ENCODE data around the gene S100A10.

The S100A10 gene, protein sequence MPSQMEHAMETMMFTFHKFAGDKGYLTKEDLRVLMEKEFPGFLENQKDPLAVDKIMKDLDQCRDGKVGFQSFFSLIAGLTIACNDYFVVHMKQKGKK

DNA sequence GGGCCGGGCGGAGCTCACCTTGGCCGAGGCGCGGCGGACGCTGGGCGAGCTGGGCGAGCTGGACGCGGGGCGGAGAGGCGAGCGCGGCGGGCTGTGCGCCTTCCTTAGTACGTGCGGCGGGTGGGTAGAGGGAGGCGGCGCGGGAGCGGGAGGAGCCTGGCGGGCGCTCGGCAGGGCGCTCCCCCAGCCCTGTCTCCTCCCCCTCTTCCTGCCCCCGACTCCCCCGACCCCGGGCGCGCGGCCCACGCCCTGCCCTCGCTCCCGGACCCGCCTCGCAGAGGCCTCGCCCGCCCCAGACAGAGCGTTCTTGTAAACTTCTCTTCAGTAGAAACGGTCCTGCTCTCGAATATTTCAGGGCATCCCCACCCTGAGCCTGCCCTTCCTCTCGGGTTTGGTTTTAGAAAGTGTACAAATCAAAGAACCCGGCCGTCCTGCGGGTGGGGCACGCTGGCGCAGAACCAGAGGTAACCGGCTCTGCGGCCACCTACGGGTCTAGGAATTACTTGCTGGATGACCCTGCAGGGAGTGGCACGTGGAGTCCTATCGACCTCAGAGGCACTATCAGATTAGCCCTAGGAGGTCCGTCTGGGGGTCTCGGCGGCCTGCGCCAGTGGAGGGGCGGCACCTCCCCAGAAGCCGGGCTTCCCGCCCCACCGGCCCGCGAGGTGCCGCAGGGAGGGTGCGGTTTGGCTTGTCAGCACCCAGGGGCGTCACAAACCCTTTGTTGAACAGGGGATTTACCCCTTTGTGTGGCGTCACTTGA, at the start of gene S100A10:
Gene S100A10 (minus strand): TSS at position 126 of the 763 bp plus-strand sequence. CDS start 7,629 bp downstream, outside the sequence.
- Histone ChIP-seq H3K9me3 (ENCODE audit: severe bottlenecking) (no peaks in the 10 kb centered on the region), H3K4me3 (ENCODE audit: severe bottlenecking) (peak within 1 kb of the TSS; percentile 94), H3K36me3 (ENCODE audit: low read depth) (peaks cover 39% of the 10 kb centered on the region), H3K4me1 (ENCODE audit: insufficient read depth, poor library complexity, severe bottlenecking) (peaks cover 51% of the 10 kb centered on the region), H3K27ac (ENCODE audit: poor library complexity, severe bottlenecking) (peak within 1 kb of the TSS; percentile 100), H3K27me3 (ENCODE audit: insufficient read depth, poor library complexity, severe bottlenecking) (no peaks in the 10 kb centered on the region)
- TF ChIP-seq, protein P1, sequence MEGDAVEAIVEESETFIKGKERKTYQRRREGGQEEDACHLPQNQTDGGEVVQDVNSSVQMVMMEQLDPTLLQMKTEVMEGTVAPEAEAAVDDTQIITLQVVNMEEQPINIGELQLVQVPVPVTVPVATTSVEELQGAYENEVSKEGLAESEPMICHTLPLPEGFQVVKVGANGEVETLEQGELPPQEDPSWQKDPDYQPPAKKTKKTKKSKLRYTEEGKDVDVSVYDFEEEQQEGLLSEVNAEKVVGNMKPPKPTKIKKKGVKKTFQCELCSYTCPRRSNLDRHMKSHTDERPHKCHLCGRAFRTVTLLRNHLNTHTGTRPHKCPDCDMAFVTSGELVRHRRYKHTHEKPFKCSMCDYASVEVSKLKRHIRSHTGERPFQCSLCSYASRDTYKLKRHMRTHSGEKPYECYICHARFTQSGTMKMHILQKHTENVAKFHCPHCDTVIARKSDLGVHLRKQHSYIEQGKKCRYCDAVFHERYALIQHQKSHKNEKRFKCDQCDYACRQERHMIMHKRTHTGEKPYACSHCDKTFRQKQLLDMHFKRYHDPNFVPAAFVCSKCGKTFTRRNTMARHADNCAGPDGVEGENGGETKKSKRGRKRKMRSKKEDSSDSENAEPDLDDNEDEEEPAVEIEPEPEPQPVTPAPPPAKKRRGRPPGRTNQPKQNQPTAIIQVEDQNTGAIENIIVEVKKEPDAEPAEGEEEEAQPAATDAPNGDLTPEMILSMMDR (IDR thresholded peaks at IDR 0.05; ENCODE audit: poor library complexity, severe bottlenecking), result no peak
- DNase-seq (ENCODE audit: low spot score), result peak; percentile 90
- peak; percentile 37 for ATAC-seq (ENCODE audit: low read depth)

DNA sequence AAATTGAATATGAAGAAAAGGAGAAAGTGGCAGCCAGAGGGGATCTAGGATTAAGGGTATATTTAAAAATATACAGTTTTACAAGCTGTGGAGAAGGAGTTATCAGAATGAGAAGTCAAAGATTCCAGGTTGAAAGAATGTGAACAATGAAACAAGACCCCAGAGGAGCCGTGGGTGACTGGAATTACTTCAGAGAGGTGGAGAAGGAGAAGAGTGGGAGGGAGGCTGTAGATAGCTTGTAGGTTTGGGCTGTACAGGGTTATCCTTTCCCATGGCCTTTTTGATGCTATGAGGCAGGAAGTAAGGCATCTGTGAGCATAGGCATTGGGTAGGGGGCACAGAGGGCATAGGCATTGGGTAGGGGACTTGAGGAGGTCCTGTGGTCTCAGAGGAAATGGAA, 48.4 kb upstream of the S100A10 start:
- Histone ChIP-seq H3K27me3 (ENCODE audit: insufficient read depth, poor library complexity, severe bottlenecking) (no peaks in the 10 kb centered on the region), H3K4me1 (ENCODE audit: insufficient read depth, poor library complexity, severe bottlenecking) (peaks cover 15% of the 10 kb centered on the region), H3K4me3 (ENCODE audit: severe bottlenecking) (no peak overlapping the region), H3K9me3 (ENCODE audit: severe bottlenecking) (no peaks in the 10 kb centered on the region), H3K36me3 (ENCODE audit: low read depth) (no peaks in the 10 kb centered on the region), H3K27ac (ENCODE audit: poor library complexity, severe bottlenecking) (no peak overlapping the region)
- TF ChIP-seq, protein P1 (IDR thresholded peaks at IDR 0.05; ENCODE audit: poor library complexity, severe bottlenecking), result no peak
- ATAC-seq (ENCODE audit: low read depth) (no peak), DNase-seq (ENCODE audit: low spot score) (no peak)

DNA sequence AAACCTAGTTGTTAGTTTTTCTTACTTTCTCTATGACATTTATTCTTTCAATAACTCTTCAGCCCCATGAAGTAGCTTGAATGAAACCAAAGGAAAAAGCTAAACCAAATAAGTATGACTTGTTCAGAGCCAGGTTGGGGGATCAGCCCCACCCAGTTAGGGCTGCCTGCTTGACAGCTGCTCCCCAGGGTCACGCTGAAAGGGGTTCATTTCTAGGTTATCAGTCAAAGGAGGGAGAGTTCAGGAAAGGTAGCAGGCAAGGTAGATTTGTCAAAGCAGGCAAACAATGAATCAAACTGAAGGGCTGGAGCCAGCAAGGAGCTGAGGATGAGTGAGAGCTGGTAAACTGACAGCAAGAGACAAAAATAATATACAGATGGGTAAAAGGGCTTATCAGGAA, 46.2 kb upstream of the S100A10 start:
- peaks cover 17% of the 10 kb centered on the region for H3K36me3 ChIP-seq (ENCODE audit: low read depth)
- H3K4me1 ChIP-seq (ENCODE audit: insufficient read depth, poor library complexity, severe bottlenecking), result peaks cover 6% of the 10 kb centered on the region
- H3K4me3 ChIP-seq (ENCODE audit: severe bottlenecking), result no peak overlapping the region
- no peaks in the 10 kb centered on the region for H3K9me3 ChIP-seq (ENCODE audit: severe bottlenecking)
- no peaks in the 10 kb centered on the region for H3K27me3 ChIP-seq (ENCODE audit: insufficient read depth, poor library complexity, severe bottlenecking)
- no peak for ATAC-seq (ENCODE audit: low read depth)
- no peak for DNase-seq (ENCODE audit: low spot score)
- no peak overlapping the region for H3K27ac ChIP-seq (ENCODE audit: poor library complexity, severe bottlenecking)
- TF ChIP-seq, protein P1 (IDR thresholded peaks at IDR 0.05; ENCODE audit: poor library complexity, severe bottlenecking), result no peak

DNA sequence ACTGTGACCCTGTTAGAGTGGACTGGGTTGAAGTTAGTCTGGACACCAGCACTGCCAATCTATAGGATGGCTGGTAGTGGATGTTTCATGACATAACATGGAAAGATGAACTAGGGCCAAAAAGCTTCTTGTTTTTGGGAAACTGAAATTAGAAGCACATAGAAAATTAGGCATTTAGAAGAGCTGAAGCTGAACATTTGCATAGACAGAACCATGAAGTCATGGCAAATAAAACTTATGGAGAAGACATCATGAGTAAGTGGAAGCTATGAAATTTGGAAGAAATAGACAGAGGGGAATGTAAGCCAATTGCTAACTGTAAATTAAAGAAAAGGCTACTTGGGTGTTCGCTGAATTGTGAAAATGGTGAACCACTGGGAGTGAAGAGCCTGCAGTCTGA, 45.8 kb upstream of the S100A10 start:
- no peaks in the 10 kb centered on the region for H3K9me3 ChIP-seq (ENCODE audit: severe bottlenecking)
- H3K4me3 ChIP-seq (ENCODE audit: severe bottlenecking), result no peak overlapping the region
- no peak for DNase-seq (ENCODE audit: low spot score)
- no peaks in the 10 kb centered on the region for H3K27me3 ChIP-seq (ENCODE audit: insufficient read depth, poor library complexity, severe bottlenecking)
- ATAC-seq (ENCODE audit: low read depth), result no peak
- peaks cover 22% of the 10 kb centered on the region for H3K36me3 ChIP-seq (ENCODE audit: low read depth)
- TF ChIP-seq, protein P1 (IDR thresholded peaks at IDR 0.05; ENCODE audit: poor library complexity, severe bottlenecking), result no peak
- H3K27ac ChIP-seq (ENCODE audit: poor library complexity, severe bottlenecking), result no peak overlapping the region
- H3K4me1 ChIP-seq (ENCODE audit: insufficient read depth, poor library complexity, severe bottlenecking), result peaks cover 6% of the 10 kb centered on the region

DNA sequence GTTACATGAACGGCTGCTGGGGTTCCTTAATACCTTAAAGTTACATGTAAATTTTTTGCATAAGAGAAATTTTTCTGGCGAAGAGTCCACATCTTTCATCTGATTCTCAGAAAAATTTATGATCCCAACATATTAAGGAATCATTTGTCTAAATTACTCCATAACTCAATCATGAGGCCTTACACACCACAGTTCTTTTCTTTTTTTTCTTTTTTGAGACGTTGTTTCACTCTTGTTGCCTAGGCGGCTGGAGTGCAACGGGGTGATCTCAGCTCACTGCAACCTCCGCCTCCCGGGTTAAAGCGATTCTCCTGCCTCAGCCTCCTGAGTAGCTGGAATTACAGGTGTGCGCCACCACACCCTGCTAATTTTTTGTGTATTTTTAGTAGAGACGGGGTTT, 45.2 kb upstream of the S100A10 start:
- no peak overlapping the region for H3K4me3 ChIP-seq (ENCODE audit: severe bottlenecking)
- TF ChIP-seq, protein P1 (IDR thresholded peaks at IDR 0.05; ENCODE audit: poor library complexity, severe bottlenecking), result no peak
- DNase-seq (ENCODE audit: low spot score), result no peak
- ATAC-seq (ENCODE audit: low read depth), result no peak
- peaks cover 28% of the 10 kb centered on the region for H3K36me3 ChIP-seq (ENCODE audit: low read depth)
- H3K4me1 ChIP-seq (ENCODE audit: insufficient read depth, poor library complexity, severe bottlenecking), result peaks cover 8% of the 10 kb centered on the region
- H3K27ac ChIP-seq (ENCODE audit: poor library complexity, severe bottlenecking), result no peak overlapping the region
- no peaks in the 10 kb centered on the region for H3K27me3 ChIP-seq (ENCODE audit: insufficient read depth, poor library complexity, severe bottlenecking)
- H3K9me3 ChIP-seq (ENCODE audit: severe bottlenecking), result no peaks in the 10 kb centered on the region

Measured in RWPE2 (cell line).